DOHH2 (cell line): ENCODE measurements around the gene IFNAR2.

Experiments used
- H3F3A ChIP-seq: fragments of 200-600 bp; sonication (generic), shearing (Covaris generic); 2 replicates; pipeline ENCODE4 v1.6.0; 2016; ENCODE audit warnings: antibody characterized with exemption, mild to moderate bottlenecking; ENCODE audit not compliant: control insufficient read depth, insufficient read depth
- H3K27ac ChIP-seq: fragments of 200-600 bp; sonication (generic); 2 replicates; pipeline ENCODE4 v1.5.1; 2014; ENCODE audit warnings: low read depth, mild to moderate bottlenecking, low read length, moderate library complexity
- H3K27me3 ChIP-seq: fragments of 200-600 bp; sonication (generic); 2 replicates; pipeline ENCODE4 v1.6.1; 2014; ENCODE audit warnings: mild to moderate bottlenecking, low read length, mixed read lengths; ENCODE audit not compliant: control insufficient read depth
- H3K36me3 ChIP-seq: fragments of 200-600 bp; sonication (generic); 2 replicates; pipeline ENCODE4 v1.6.1; 2014; ENCODE audit warnings: mild to moderate bottlenecking, low read length, moderate library complexity, mixed read lengths; ENCODE audit not compliant: control insufficient read depth
- H3K4me1 ChIP-seq: fragments of 200-600 bp; sonication (generic); 2 replicates; pipeline ENCODE4 v1.6.1; 2014; ENCODE audit warnings: mild to moderate bottlenecking, low read length, mixed read lengths; ENCODE audit not compliant: control insufficient read depth
- H3K4me2 ChIP-seq: fragments of 200-600 bp; sonication (generic); 2 replicates; pipeline ENCODE4 v1.6.0; 2014; ENCODE audit warnings: mild to moderate bottlenecking, low read length, moderate library complexity
- H3K4me3 ChIP-seq: fragments of 200-600 bp; sonication (generic); 2 replicates; pipeline ENCODE4 v1.5.1; 2014; ENCODE audit warnings: mild to moderate bottlenecking, low read length, mixed read lengths
- H3K79me2 ChIP-seq: fragments of 200-600 bp; sonication (generic); 2 replicates; pipeline ENCODE4 v1.6.1; 2014; ENCODE audit warnings: mild to moderate bottlenecking, low read length, mixed read lengths; ENCODE audit not compliant: control insufficient read depth
- H3K9me2 ChIP-seq: fragments of 200-600 bp; sonication (generic); replicated peaks from 2 replicates; pipeline ENCODE4 v1.6.1; 2014; ENCODE audit warnings: mild to moderate bottlenecking, low read length, mixed read lengths; ENCODE audit not compliant: control insufficient read depth
- H3K9me3 ChIP-seq: fragments of 200-600 bp; sonication (generic); 2 replicates; pipeline ENCODE4 v1.6.1; 2014; ENCODE audit warnings: antibody characterized with exemption, low read length, mixed read lengths; ENCODE audit not compliant: control insufficient read depth, insufficient read depth
- H4K20me1 ChIP-seq: fragments of 200-600 bp; sonication (generic); 2 replicates; pipeline ENCODE4 v1.6.0; 2014; ENCODE audit warnings: low read depth, mild to moderate bottlenecking, antibody characterized with exemption, low read length, moderate library complexity; ENCODE audit not compliant: control insufficient read depth, insufficient read depth
- EZH2phosphoT487 ChIP-seq: fragments of 200-600 bp; sonication (generic); IDR thresholded peaks from 2 replicates; pipeline ENCODE4 v1.6.1; 2017; ENCODE audit warnings: borderline replicate concordance, mild to moderate bottlenecking, antibody characterized with exemption, low read length, moderate library complexity, mixed read lengths
- TF ChIP-seq, protein P1 (sequence below): fragments of 200-600 bp; sonication (generic); IDR thresholded peaks from one replicate; pipeline ENCODE4 v1.5.1; 2014; ENCODE audit warnings: antibody characterized with exemption, mild to moderate bottlenecking, low read depth, low read length; ENCODE audit not compliant: poor library complexity, severe bottlenecking

IFNAR2 gene

GRCh38 chr21:33211732-33212131, 18.0 kb upstream of the IFNAR2 start:
- no peak for TF ChIP-seq EZH2phosphoT487
- TF ChIP-seq, protein P1, sequence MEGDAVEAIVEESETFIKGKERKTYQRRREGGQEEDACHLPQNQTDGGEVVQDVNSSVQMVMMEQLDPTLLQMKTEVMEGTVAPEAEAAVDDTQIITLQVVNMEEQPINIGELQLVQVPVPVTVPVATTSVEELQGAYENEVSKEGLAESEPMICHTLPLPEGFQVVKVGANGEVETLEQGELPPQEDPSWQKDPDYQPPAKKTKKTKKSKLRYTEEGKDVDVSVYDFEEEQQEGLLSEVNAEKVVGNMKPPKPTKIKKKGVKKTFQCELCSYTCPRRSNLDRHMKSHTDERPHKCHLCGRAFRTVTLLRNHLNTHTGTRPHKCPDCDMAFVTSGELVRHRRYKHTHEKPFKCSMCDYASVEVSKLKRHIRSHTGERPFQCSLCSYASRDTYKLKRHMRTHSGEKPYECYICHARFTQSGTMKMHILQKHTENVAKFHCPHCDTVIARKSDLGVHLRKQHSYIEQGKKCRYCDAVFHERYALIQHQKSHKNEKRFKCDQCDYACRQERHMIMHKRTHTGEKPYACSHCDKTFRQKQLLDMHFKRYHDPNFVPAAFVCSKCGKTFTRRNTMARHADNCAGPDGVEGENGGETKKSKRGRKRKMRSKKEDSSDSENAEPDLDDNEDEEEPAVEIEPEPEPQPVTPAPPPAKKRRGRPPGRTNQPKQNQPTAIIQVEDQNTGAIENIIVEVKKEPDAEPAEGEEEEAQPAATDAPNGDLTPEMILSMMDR, result no peak
- H3K4me3 ChIP-seq, result no peak overlapping the region
- H3K4me1 ChIP-seq, result peaks cover 74% of the 10 kb centered on the region
- H4K20me1 ChIP-seq, result no peaks in the 10 kb centered on the region
- H3K9me3 ChIP-seq, result peaks cover 22% of the 10 kb centered on the region; the same call in 1 of the 2 replicates
- H3K9me2 ChIP-seq, result no peaks in the 10 kb centered on the region
- peaks cover 6% of the 10 kb centered on the region for H3K36me3 ChIP-seq
- no peak overlapping the region for H3K27ac ChIP-seq
- H3K27me3 ChIP-seq, result no peaks in the 10 kb centered on the region
- H3F3A ChIP-seq, result peaks cover 18% of the 10 kb centered on the region
- H3K4me2 ChIP-seq, result peak overlapping the region; percentile 18; the same call in 1 of the 2 replicates
- H3K79me2 ChIP-seq, result 0 out of 2 replicates have a peak, but pooled peaks cover 3% of the 10 kb centered on the region

- no peak for TF ChIP-seq EZH2phosphoT487
- TF ChIP-seq, protein P1, result no peak
- peak overlapping the region; percentile 8; the same call in 1 of the 2 replicates for H3K4me3 ChIP-seq
- peak overlapping the region; percentile 25 for H3K27ac ChIP-seq
- no peaks in the 10 kb centered on the region for H4K20me1 ChIP-seq
- peaks cover 77% of the 10 kb centered on the region for H3K4me1 ChIP-seq
- no peaks in the 10 kb centered on the region for H3K9me2 ChIP-seq
- H3K27me3 ChIP-seq, result no peaks in the 10 kb centered on the region
- H3K9me3 ChIP-seq, result peaks cover 17% of the 10 kb centered on the region; the same call in 1 of the 2 replicates
- H3K36me3 ChIP-seq, result peaks cover 6% of the 10 kb centered on the region
- peak overlapping the region; percentile 18 for H3K4me2 ChIP-seq
- H3F3A ChIP-seq, result peaks cover 19% of the 10 kb centered on the region
- H3K79me2 ChIP-seq, result 0 out of 2 replicates have a peak, but pooled peaks cover 3% of the 10 kb centered on the region
These were observed 17.4 kb upstream of the IFNAR2 start for GRCh38 chr21:33212159-33212851.

GRCh38 chr21:33214056-33214455, 15.7 kb upstream of the IFNAR2 start:
- TF ChIP-seq, protein P1, result no peak
- no peak for TF ChIP-seq EZH2phosphoT487
- H3K27ac ChIP-seq, result no peak overlapping the region
- peaks cover 6% of the 10 kb centered on the region for H3K36me3 ChIP-seq
- H3K9me2 ChIP-seq, result no peaks in the 10 kb centered on the region
- no peaks in the 10 kb centered on the region for H3K27me3 ChIP-seq
- no peaks in the 10 kb centered on the region for H4K20me1 ChIP-seq
- peaks cover 69% of the 10 kb centered on the region for H3K4me1 ChIP-seq
- H3K4me2 ChIP-seq, result no peak overlapping the region
- H3K79me2 ChIP-seq, result 0 out of 2 replicates have a peak, but pooled peaks cover 3% of the 10 kb centered on the region
- no peak overlapping the region for H3K4me3 ChIP-seq
- peaks cover 19% of the 10 kb centered on the region for H3F3A ChIP-seq
- no peaks in the 10 kb centered on the region for H3K9me3 ChIP-seq
